Activated CD8-positive, alpha-beta T cell treated with anti-CD3 and anti-CD28 coated beads for 36 hours (primary cell): Measurements from ENCODE around the gene ECHDC1. TPM values are rescaled to one million over a fixed set of nuclear protein-coding genes. Genes with fewer than 3 reads are reported as not detected.

Source experiments
- ATAC-seq: fragments of 200-7000 bp; cut with Tn5 transposase; one replicate; pipeline ENCODE4 v1.10.0; 2021; ENCODE audit warnings: mild to moderate bottlenecking, moderate library complexity
- CTCF ChIA-PET: fragments of 350-600 bp; sonication (Branson Sonifier 250); formaldehyde crosslinking; loops from one replicate; lab custom pipeline; 2021; ENCODE audit warnings: antibody characterized with exemption; lab: Charles Lee
- POLR2A ChIA-PET: fragments of 350-600 bp; sonication (Branson Sonifier 250); formaldehyde crosslinking; loops from one replicate; lab custom pipeline; 2021; ENCODE audit warnings: antibody characterized with exemption; lab: Charles Lee
- DNase-seq: peaks from one replicate; pipeline ENCODE4 v3.0.0-alpha.2; 2020
- H3K27ac Mint-ChIP-seq: one replicate; pipeline ENCODE4 v1.8.0; 2021; ENCODE audit warnings: mild to moderate bottlenecking, mixed read lengths
- H3K27me3 Mint-ChIP-seq: one replicate; pipeline ENCODE4 v1.8.0; 2021; ENCODE audit warnings: mixed read lengths
- H3K36me3 Mint-ChIP-seq: one replicate; pipeline ENCODE4 v1.8.0; 2021; ENCODE audit warnings: low read depth, mixed read lengths
- H3K4me1 Mint-ChIP-seq: one replicate; pipeline ENCODE4 v1.8.0; 2021; ENCODE audit warnings: low read depth, mixed read lengths
- H3K4me3 Mint-ChIP-seq: one replicate; pipeline ENCODE4 v1.8.0; 2021; ENCODE audit warnings: mild to moderate bottlenecking, moderate library complexity, mixed read lengths
- H3K9me3 Mint-ChIP-seq: one replicate; pipeline ENCODE4 v1.8.0; 2021; ENCODE audit warnings: mixed read lengths
- intact Hi-C: fragments of 100-400 bp; cut with micrococcal nuclease; formaldehyde crosslinking; loops from one replicate; pipeline ENCODE4 v1.10.0; 2022
- total RNA-seq, 2 experiments: library from RNA; stranded (reverse); gene quantifications; one replicate each; pipeline ENCODE4 v1.2.3, GENCODE V29; 2021
- TF ChIP-seq, protein P1 (sequence below): fragments of 200-600 bp; IDR thresholded peaks from one replicate; pipeline ENCODE4 v1.8.0; 2022; ENCODE audit warnings: antibody characterized with exemption, mild to moderate bottlenecking

Gene ECHDC1
- total RNA-seq, 2 experiments from 2014 or later: 50.2 to 51.1 TPM

DNA sequence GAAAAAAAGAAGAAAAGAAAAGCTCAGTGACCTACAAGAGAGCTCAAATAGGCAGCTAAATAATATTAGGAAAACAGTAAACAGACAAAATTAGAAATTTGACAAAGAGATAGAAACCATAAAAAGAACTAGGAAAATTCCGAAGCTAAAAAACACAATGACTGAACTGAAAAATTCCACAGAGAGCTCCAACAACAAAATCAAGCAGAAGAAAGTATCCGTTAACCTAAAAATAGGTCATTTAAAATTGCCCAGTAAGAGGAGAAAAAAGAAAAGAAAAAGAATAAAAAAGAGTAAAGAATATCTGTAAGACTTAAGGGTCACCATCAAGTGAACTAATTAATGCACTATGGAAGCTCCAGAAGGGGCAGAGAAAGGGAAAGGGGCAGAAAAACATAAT is 6.6 kb upstream of the ECHDC1 start:
- H3K27me3 Mint-ChIP-seq: no peaks in the 10 kb centered on the region
- peaks cover 4% of the 10 kb centered on the region for H3K4me1 Mint-ChIP-seq
- H3K27ac Mint-ChIP-seq: no peak overlapping the region
- H3K36me3 Mint-ChIP-seq: peaks cover 33% of the 10 kb centered on the region
- ChIA-PET POLR2A (no interaction called here), CTCF (interaction anchor here (1.0 kb wide), 1 partner anchor 10 kb away, joined by 3 read pairs; no protein-coding TSS in a partner anchor)
- TF ChIP-seq, protein P1, sequence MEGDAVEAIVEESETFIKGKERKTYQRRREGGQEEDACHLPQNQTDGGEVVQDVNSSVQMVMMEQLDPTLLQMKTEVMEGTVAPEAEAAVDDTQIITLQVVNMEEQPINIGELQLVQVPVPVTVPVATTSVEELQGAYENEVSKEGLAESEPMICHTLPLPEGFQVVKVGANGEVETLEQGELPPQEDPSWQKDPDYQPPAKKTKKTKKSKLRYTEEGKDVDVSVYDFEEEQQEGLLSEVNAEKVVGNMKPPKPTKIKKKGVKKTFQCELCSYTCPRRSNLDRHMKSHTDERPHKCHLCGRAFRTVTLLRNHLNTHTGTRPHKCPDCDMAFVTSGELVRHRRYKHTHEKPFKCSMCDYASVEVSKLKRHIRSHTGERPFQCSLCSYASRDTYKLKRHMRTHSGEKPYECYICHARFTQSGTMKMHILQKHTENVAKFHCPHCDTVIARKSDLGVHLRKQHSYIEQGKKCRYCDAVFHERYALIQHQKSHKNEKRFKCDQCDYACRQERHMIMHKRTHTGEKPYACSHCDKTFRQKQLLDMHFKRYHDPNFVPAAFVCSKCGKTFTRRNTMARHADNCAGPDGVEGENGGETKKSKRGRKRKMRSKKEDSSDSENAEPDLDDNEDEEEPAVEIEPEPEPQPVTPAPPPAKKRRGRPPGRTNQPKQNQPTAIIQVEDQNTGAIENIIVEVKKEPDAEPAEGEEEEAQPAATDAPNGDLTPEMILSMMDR: no peak
- peaks cover 28% of the 10 kb centered on the region for H3K9me3 Mint-ChIP-seq
- intact Hi-C loops: loop anchor here (10.0 kb wide), 1 partner anchor 165 kb away; the partner anchor contains the start of gene MTCL3
- H3K4me3 Mint-ChIP-seq: no peak overlapping the region
- ATAC-seq (no peak), DNase-seq (no peak)

DNA sequence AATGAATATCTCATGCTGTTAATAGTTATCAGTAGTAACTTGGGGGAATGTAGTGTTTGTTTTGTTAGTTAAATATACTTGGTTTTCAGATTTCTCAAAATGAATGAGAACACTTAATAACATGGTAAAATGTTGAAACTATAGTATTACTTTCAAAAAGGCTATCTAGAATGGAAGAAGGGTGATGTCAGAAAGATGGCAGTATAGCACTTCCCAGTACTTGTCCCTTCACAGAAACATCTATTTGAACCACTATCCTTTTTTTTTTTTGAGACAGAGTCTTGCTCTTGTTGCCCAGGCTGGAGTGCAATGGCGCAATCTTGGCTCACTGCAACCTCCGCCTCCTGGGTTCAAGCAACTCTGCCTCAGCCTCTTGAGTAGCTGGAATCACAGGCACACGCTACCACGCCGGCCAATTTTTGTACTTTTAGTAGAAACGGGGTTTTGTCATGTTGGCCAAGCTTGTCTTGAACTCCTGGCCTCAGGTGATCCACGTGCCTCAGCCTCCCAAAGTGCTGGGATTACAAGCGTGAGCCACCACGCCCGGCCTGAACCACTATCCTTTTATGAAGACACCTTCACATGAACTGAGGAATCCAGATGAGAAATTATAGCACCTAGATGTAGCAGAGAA is 4.7 kb upstream of the ECHDC1 start:
- Mint-ChIP-seq H3K4me3 (no peak overlapping the region), H3K4me1 (peaks cover 4% of the 10 kb centered on the region), H3K27ac (no peak overlapping the region), H3K9me3 (peaks cover 21% of the 10 kb centered on the region), H3K36me3 (peaks cover 28% of the 10 kb centered on the region), H3K27me3 (no peaks in the 10 kb centered on the region)
- ATAC-seq (no peak), DNase-seq (no peak)
- TF ChIP-seq, protein P1: no peak
- intact Hi-C loops: loop anchor here (10.0 kb wide), 1 partner anchor 167 kb away; the partner anchor contains the start of gene MTCL3
- ChIA-PET POLR2A (no interaction called here), CTCF (no interaction called here)

DNA sequence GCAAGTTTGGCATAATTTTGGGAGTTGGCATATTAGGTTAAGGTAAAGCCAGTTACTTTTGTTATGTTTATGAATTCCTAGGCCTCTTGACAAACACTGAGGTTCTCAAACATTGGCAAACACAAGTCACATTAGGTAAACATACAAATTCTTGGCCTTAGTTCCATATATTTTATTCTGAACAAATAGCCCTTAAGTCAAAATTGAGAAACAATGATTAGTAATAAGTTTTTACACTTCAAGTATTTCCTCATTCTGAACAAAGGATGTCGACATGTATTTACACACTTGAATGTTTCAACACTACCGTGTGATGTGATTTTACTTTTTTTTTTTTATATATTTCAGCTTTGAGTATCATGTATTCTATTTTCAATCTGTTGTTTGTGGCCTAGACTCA is 3.8 kb upstream of the ECHDC1 start:
- H3K4me1 Mint-ChIP-seq: peaks cover 4% of the 10 kb centered on the region
- H3K27ac Mint-ChIP-seq: no peak overlapping the region
- H3K9me3 Mint-ChIP-seq: peaks cover 16% of the 10 kb centered on the region
- no peak for DNase-seq
- POLR2A ChIA-PET: no interaction called here
- CTCF ChIA-PET: no interaction called here
- H3K27me3 Mint-ChIP-seq: no peaks in the 10 kb centered on the region
- intact Hi-C loops: loop anchor here (10.0 kb wide), 1 partner anchor 168 kb away; the partner anchor contains the start of gene MTCL3
- peaks cover 27% of the 10 kb centered on the region for H3K36me3 Mint-ChIP-seq
- ATAC-seq: no peak
- TF ChIP-seq, protein P1: no peak
- H3K4me3 Mint-ChIP-seq: no peak overlapping the region

DNA sequence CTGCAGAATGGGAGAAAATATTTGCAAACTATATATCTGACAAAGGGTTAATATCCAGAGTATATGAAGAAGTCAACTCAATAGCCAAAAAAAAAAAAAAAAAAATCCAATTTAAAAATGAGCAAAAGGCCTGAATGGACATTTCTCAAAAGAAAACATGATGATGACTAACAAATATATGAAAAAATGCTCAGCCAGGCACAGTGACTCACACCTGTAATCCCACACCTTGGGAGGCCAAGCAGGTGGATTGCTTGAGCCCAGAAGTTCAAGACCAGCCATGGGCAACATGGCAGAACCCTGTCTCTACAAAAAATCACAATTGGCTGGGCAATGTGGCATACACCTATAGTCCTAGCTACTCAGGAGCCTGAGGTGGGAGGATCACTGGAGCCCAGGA is 2.1 kb upstream of the ECHDC1 start:
- Mint-ChIP-seq H3K27me3 (no peaks in the 10 kb centered on the region), H3K4me3 (no peak overlapping the region), H3K9me3 (peaks cover 13% of the 10 kb centered on the region), H3K36me3 (peaks cover 35% of the 10 kb centered on the region), H3K4me1 (peaks cover 4% of the 10 kb centered on the region), H3K27ac (no peak overlapping the region)
- ChIA-PET POLR2A (no interaction called here), CTCF (no interaction called here)
- intact Hi-C loops: loop anchor here (10.0 kb wide), 1 partner anchor 169 kb away; the partner anchor contains the start of gene MTCL3
- TF ChIP-seq, protein P1: no peak
- ATAC-seq: no peak
- no peak for DNase-seq
